Lower leg skin (tissue), 4 donors: ENCODE results near the gene CNOT4. TPM values are rescaled to one million over a fixed set of nuclear protein-coding genes. Genes with fewer than 3 reads are reported as not detected.

Experiments used
- DNase-seq, 2 donors: peaks; one replicate each; pipeline ENCODE4 v3.0.0-alpha.2; 2019; ENCODE audit warnings: low spot score in 2 of 2
- H3K4me3 ChIP-seq: fragments of 200-600 bp; sonication (generic); 2 replicates; pipeline ENCODE4 v1.5.1; 2017; ENCODE audit warnings: mild to moderate bottlenecking, low read depth; ENCODE audit not compliant: poor library complexity, severe bottlenecking
- POLR2A ChIP-seq, 2 donors: fragments of 450-650 bp; IDR thresholded peaks; one replicate each; pipeline ENCODE4 v1.6.1; 2016 to 2017; ENCODE audit warnings: antibody characterized with exemption in 2 of 2, mild to moderate bottlenecking in 1 of 2, moderate library complexity in 1 of 2
- WGBS, 2 donors: methylation state at CpG; one replicate each; pipeline ENCODE4 v1.1.5; 2018; 5-methylcytosine and 5-hydroxymethylcytosine counted together
- intact Hi-C: fragments of 100-400 bp; cut with DNase I; formaldehyde crosslinking; loops from one replicate; pipeline ENCODE4 v1.15.0; 2023; ENCODE audit warnings: low total_unique reads
- total RNA-seq, 4 donors: library from RNA; depleted of rRNA; stranded (reverse); fragments of >200 nt; gene quantifications; one replicate each; pipeline ENCODE4 v1.1.0, GENCODE V29; 2016
- TF ChIP-seq, protein P1 (sequence below), 3 donors: fragments of 450-650 bp; IDR thresholded peaks; one replicate each; pipeline ENCODE4 v1.5.1; 2016; ENCODE audit warnings: antibody characterized with exemption in 3 of 3, mild to moderate bottlenecking in 3 of 3, moderate library complexity in 2 of 3

CNOT4 gene
- total RNA-seq, 4 donors from 2014 or later, result 13.4 to 20.4 (median 16.4) TPM

DNA sequence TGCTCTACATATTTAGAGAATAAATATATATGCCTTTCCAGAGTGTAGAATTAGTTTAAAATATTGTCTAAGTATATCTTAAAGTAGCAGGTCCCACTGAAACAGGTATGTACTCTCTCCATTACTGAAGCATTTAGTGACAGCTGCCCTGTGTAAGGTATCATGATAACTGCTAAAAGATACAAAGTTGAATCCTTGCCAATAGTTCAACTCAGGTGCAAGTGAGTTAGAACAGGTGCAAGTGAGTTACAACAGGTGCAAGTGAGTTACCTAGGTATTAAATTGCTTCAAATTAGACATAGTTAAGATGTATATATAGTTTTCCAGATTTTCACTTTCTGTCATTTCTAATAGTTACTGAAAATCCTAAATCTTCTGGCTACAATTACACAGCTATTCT is 119.1 kb downstream of the CNOT4 start:
- no peak for TF ChIP-seq POLR2A (IDR thresholded peaks at IDR 0.05)
- TF ChIP-seq, protein P1, sequence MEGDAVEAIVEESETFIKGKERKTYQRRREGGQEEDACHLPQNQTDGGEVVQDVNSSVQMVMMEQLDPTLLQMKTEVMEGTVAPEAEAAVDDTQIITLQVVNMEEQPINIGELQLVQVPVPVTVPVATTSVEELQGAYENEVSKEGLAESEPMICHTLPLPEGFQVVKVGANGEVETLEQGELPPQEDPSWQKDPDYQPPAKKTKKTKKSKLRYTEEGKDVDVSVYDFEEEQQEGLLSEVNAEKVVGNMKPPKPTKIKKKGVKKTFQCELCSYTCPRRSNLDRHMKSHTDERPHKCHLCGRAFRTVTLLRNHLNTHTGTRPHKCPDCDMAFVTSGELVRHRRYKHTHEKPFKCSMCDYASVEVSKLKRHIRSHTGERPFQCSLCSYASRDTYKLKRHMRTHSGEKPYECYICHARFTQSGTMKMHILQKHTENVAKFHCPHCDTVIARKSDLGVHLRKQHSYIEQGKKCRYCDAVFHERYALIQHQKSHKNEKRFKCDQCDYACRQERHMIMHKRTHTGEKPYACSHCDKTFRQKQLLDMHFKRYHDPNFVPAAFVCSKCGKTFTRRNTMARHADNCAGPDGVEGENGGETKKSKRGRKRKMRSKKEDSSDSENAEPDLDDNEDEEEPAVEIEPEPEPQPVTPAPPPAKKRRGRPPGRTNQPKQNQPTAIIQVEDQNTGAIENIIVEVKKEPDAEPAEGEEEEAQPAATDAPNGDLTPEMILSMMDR (IDR thresholded peaks at IDR 0.05), result no peak
- no peak for DNase-seq
- intact Hi-C loops, result no loop called here
- no peak overlapping the region for H3K4me3 ChIP-seq

DNA sequence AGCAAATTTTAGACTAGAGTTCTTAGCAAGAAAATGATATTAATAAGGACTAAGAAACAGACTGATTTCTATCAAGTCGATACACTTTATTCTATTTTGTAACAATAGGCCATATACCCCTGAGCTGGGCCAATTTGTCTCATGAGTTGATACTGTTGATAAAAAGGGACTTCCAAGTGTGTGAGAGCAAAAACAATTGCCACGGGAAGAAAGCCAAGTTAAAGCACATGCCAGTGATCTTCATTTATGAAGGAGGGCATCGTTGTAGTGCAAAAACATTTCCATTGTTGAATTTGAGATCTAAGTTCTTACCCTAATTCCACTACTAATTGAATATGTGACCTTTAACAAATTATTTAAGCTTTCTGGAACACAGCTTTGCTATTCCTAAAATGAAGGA is 119.9 kb downstream of the CNOT4 start:
- DNase-seq, result no peak
- WGBS, 2 donors, result 54 to 66% methylated on average over 3 of the region's 3 CpGs
- H3K4me3 ChIP-seq, result no peak overlapping the region
- no peak for TF ChIP-seq POLR2A (IDR thresholded peaks at IDR 0.05)
- TF ChIP-seq, protein P1 (IDR thresholded peaks at IDR 0.05), result no peak
- intact Hi-C loops, result no loop called here

DNA sequence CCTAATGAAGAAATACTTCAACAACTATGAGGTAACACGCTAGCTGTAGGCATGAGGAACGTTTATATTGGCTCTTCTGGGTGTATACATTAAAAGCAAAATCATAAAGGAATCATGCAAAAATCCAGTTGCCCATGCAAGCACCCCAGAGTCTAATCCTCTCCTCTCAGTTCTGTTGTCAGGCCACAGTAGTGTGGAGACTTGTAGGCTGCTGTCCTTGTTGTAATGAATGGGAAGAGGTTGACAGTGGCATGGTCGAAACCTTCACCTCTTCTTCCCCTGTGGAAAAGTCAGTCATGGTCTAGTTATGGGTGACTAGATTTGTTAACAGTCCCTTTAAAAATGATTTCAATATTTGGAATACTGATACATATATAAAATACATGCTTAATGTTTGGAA is 121.3 kb downstream of the CNOT4 start:
- 71 to 76% methylated on average over 3 of the region's 3 CpGs for WGBS, 2 donors
- no peak for TF ChIP-seq POLR2A (IDR thresholded peaks at IDR 0.05)
- TF ChIP-seq, protein P1 (IDR thresholded peaks at IDR 0.05), result no peak
- H3K4me3 ChIP-seq, result no peak overlapping the region
- intact Hi-C loops, result no loop called here
- DNase-seq, result no peak

DNA sequence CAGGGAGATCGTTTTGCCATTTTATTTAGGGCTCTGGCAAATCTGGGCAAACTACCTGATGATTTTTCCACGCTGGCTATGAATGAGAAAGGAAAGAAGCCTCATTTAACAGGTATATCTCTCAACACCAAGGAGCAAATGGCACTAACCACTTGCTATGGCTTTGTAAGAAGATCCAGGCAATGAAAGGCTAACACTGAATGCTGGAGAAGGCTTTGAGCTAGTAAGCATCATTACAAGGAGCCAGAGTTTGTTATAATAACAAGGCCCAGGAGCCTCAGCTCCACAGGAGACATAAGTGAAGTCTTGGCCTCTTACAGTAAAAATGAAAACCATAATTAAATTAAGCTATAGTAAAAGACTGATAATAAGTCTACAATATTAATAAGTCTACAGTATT is 123.1 kb downstream of the CNOT4 start:
- WGBS, 2 donors, result 82 to 86% methylated on average over 2 of the region's 2 CpGs
- TF ChIP-seq, protein P1 (IDR thresholded peaks at IDR 0.05), result no peak
- no peak for TF ChIP-seq POLR2A (IDR thresholded peaks at IDR 0.05)
- no peak overlapping the region for H3K4me3 ChIP-seq
- intact Hi-C loops, result no loop called here
- DNase-seq, result no peak

DNA sequence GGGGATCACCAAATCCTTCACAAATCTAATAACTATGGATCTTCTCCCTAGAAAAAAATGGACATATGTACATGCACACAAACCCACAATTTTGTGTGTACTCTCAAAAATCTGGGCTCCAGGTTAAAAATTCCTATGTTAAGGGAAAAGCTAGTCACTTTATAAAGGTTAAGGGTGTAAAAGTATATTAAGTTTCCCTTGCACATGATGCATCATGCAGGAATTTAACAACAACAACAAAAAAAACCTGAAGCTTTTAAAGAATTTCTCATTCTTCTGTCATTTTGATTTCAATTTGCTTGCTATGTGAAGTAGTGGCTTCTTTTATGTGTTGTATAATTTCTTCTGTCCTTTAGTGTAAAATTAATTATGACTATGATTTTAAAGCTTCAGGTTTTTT is 123.7 kb downstream of the CNOT4 start:
- intact Hi-C loops, result no loop called here
- TF ChIP-seq, protein P1 (IDR thresholded peaks at IDR 0.05), result no peak
- TF ChIP-seq POLR2A (IDR thresholded peaks at IDR 0.05), result no peak
- no peak overlapping the region for H3K4me3 ChIP-seq
- no peak for DNase-seq

DNA sequence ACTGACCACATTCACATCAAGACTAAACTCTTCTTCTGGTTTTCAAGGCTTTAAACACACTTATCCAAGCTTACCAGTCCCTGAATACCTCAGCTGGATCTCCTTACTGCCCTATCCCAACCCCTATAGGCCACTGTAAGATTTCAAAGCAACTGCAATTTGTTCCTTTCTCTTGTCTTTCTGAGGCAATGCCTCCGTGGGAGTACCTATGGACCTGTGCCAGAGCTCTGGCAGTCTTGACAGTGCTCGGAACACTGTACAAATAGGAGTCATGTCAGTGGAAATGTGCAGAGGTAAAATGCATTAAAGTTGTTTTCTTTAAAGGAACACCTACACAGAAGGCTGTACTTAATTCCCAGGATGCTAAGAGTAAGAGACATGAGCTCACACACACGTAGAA is 124.7 kb downstream of the CNOT4 start:
- TF ChIP-seq, protein P1 (IDR thresholded peaks at IDR 0.05), result no peak
- TF ChIP-seq POLR2A (IDR thresholded peaks at IDR 0.05), result no peak
- no peak for DNase-seq
- no peak overlapping the region for H3K4me3 ChIP-seq
- WGBS, 2 donors, result 57 to 72% methylated on average over 3 of the region's 3 CpGs
- intact Hi-C loops, result no loop called here
